GM21619 (cell line): Measurements from ENCODE around the gene ANO3.
A peak's percentile ranks its signal among the peaks of the same experiment; 100 is the strongest.
"Not testable (repeated sequence)": the region's sequence is repeated elsewhere in the genome, so short reads cannot be mapped to it uniquely, and the experiment has no call there.

Source experiments
- ATAC-seq: cut with Tn5 transposase; IDR thresholded peaks from one replicate; pipeline ENCODE4 v1.9.1; 2021; ENCODE audit not compliant: unreplicated experiment

The ANO3 gene

DNA sequence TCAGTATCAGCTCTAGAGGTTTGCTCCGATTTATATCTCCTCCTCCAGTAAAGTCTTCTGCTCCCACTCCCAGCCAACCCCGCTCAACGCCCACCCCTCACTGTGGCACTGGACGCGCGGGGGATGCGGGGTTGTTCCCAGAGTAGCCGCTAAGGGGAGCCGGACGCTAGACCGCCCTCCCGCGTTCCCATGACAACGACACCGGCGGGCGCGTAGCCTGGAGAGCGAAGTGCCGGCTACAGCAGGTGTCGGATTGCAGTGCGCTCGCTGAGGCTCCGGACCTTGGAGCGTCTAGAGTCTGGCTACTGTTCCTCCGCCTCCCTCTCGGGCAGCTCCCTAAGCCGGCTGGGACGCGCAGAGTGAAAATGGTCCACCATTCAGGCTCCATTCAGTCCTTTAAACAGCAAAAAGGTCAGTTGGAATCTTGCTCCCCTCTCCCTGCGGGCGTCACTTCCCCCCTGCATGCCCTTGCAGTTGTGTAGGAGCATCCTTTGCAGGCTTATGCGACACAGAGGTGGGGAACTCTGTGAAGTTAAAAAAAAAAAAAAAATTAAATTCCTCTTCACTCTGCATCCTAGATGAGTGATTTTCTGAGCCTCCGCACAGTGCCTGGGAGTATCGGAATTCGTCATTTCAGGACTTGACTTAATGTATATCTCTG lies at the start of gene ANO3:
TSS of gene ANO3 (plus strand) at position 220 of the 661 bp plus-strand sequence. CDS start at position 366, 146 bp downstream.
- peak; percentile 98 for ATAC-seq

- ATAC-seq: no peak
Measured at GRCh38 chr11:26283852-26284408, 48.0 kb upstream of the ANO3 start.

- ATAC-seq: no peak
Measured at GRCh38 chr11:26285608-26286007, 46.3 kb upstream of the ANO3 start.

DNA sequence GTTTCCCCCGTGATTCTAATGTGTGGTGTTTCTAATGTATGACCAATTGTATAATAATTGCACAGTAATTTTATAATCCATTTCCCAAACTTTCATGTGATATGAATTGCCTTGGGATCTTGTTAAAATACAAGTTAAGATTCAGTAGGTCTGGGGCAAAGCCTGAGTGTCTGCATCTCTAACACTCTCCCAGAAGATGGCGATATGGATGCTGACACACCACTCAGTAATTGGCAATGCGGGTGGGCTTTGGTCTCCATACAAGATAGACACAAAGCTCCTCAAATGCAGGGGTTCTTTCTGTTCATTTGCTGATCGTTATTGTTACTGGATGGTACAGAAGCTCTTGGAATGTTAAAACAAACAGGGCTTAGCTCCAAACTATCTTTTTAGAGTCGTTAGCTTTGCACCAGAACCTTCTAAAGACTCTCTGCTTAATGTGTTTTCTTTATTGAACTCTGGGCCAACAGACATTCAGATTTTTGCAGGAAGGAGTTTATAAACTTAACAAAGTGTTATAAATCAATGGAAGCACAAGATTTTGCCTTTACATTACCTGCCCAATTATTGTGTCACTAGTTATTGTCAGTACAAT lies 45.4 kb upstream of the ANO3 start:
- no peak for ATAC-seq

DNA sequence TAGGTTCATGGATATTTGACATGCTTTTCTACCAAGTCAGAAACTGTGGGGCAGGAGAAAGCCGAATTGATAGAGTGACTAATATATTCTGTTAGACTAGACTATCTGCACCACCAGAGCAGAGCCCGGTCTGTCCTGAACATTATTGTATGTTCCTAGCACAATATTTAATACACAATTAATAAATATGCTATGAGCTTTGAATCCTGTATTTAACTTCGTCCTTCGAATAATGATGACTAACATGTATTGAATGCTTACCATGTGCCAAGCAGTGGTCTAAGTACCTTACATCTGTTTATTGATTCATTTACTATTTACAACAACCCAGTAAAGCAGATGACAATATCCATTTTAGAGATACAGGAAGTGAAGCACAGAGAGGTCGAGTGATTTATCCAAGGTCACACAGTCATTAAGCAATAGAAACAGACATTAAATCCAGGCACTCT lies 44.8 kb upstream of the ANO3 start:
- no peak for ATAC-seq

DNA sequence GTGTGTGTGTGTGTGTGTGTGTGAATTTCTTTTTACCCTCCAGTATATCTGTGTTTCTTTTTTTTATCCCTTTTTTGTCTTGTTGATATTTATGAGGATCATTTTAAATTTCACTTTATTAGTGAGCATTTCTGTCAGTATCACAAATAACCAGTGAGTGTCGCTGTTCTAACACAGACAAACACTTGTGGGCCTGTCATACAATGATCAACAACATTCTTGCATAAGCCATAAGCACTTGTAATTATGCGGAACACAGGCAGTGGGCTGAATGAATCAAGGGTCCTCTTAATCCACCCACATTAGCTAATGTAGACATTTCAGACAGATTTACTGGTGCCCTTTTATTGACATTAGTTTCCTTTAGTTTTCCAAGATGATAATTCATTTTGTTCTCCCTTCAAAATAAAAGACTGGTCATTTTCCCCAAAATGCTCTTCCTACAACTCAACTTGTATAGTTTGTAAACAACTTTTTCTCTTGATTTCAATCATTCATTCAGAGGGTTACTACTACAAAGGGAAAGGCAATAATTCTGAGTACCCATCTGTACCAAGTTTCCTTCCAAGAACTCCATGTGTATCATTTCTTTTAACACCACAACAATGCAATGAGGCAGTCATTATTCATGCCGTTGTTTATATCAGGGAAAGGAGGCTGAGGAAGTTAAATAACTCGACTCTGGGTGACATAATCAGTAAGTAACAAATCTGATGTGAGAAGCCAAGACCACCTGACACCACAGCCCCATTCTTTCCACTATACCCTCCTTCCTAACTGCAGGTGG lies 34.5 kb upstream of the ANO3 start:
- peak; percentile 90 for ATAC-seq

GRCh38 chr11:26316372-26316771 lies 15.6 kb upstream of the ANO3 start:
- ATAC-seq: not testable (repeated sequence)

GRCh38 chr11:26319906-26320305 lies 12.0 kb upstream of the ANO3 start:
- ATAC-seq: no peak

- ATAC-seq: no peak
Measured at GRCh38 chr11:26321516-26321915, 10.4 kb upstream of the ANO3 start.

DNA sequence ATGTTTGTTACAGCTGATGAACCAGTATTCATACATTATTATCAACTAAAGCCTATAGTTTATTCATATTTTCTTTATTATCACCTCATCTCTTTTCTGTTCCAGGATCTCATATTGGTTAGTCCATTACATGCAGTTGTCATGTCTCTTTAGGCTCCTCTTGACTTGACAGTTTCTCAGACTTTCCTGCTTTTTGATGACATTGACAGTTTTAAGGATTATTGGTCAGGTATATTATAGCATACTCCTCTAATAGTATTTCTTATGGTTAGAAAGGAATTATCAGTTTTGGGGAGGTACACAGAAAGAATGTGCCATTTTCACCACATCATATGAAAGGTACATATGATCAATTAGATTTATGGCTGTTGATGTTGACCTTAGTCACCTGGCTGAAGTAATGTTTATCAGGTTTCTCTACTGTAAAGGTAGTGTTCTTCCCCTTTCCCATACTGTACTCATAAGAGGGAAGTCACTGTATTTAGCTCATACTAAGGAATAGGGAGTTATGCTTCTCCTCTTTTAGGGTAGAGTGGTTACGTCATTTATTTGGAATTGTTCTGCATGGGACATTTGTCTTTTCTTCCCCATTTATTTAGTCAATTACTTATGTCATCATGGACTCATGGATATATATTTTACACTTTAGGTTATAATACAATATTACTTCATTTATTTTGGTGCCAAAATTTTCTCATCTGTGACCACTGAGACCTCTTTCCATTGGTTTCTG lies 9.4 kb upstream of the ANO3 start:
- no peak for ATAC-seq

DNA sequence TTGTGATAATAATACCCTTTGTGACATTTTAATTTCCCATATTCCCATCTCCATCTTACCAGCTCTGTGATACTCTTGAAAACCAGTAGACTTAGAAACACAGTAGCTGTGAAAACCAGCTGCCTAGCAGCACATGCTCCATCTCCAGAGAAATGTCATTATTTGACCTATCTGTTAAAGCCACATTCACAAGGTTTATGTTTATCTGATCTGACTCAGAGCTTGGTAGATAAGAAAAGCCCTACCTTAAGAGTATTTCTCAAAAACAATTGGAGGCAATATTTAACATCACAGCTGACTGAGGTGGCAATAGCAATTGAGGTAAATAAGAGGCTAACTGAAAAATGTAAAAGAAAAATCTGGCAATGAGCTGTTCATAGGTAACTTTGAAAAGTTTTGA lies 8.1 kb upstream of the ANO3 start:
- ATAC-seq: no peak

GRCh38 chr11:26324270-26324669 lies 7.7 kb upstream of the ANO3 start:
- no peak for ATAC-seq

DNA sequence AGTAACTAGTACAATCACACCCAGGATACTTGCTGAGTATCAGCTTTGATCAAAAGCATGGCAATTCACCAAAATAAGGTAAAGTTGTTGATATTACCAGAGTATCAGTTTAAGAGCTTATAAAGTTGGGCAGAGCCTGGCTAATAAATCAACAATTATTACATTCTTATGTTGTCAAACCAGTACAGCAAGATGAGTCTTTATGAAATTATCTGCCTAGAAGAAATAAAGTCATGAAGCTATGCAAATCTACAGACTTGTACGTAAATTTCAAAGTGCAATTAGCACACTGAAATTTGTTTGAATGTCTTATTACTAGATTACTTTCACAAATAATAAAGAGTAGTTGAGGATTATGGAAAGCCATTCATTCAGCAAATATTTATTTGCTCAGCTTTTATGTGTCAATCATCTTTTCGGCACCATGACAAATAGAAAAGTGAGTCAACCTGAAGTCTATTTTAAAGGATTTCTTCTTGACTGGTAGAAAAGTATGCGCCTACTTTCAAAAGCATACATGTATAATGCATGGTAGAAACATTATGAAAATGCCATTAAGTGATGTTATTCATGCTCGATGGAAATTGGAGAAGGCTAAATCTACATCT lies 5.0 kb upstream of the ANO3 start:
- ATAC-seq: no peak

DNA sequence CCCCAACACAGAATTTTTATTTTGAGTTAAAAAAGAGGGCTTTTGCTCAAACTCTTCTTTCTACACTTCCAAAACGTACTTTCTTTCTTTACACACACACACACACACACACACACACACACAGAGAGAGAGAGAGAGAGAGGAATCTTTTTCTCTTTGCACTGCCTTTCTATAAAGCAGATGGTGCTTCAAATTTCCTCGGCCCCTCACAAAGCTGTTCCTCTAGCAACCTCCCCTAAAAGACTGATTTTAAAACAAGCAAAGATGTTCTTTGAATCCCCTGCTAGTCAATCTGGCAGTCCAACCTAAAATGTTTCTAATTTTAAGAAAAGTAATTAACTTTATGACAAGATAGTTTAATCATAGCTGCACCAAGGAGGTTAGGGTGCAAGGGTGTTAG lies 2.7 kb upstream of the ANO3 start:
- ATAC-seq: no peak

DNA sequence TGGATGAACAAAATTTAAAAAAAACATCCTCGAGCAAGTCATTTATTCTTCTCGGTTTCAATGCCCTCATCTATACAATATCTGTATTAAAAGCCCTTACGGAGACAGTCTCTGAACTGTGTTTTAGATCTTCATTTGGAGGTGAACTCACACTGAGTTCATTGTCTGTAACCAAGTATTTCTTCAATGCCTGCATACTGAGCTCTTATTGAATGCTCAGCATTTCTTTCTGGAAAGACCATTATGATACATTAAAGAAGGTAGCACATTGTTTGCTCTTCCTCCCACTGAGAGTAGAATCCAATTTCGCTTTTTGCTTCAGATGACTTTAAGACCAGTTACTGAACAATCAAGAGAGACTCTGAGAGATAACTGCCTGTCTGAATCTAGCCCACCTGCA lies 1.7 kb upstream of the ANO3 start:
- ATAC-seq: no peak

DNA sequence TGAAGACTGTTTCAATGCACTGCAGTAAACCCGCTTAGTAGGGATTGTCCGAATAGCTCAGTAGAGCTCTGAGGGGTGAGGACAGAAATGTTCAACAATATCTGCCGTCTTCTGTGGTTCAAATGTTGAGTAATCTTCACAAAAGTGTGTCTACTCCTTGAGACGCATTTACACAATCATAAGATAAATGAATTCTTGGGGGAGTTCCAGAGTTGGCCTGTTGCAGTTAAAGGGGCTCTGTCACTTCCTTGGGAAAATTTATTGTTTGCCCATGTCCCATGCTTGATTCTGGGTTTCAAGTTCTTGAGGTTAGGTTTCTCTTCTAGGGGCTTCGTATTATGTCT lies 614 bp downstream of the ANO3 start:
- no peak for ATAC-seq

DNA sequence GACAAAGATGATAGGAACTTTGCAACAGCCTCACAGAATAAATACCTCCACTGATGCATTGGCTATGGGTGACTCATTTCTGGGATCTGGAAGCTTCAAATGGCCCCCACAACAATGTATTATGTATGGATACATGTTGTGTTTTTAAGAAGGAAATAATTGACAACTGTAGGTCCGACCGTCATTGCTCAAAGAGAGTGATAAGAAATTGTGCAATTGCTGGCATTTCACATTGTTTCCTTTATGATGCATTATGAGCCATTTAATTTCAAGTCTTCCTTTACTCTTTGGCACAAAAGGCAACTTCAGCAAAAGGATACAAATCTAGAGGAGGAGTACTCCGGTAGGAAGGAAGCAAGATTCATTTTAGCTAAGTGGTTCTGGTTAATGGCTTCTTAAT lies 2.0 kb downstream of the ANO3 start:
- no peak for ATAC-seq

DNA sequence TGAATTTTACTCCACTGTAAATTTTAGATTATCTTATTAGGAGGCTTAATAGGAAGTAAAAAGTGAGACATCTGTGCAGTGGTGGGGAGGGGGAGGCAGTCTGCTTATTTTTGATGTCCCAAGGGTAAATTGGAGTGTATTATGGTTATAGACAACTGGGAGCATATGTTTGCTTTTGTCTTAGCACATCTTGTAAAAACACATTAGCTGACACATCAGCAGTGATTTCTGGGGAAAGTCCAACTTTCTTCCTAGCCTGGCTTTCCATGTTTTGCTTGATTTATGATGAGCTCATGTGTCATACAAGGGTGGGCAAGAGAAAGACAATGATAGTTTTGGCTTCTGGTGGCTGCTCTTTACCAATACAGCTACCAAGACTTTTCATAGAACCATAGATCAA lies 4.0 kb downstream of the ANO3 start:
- no peak for ATAC-seq

DNA sequence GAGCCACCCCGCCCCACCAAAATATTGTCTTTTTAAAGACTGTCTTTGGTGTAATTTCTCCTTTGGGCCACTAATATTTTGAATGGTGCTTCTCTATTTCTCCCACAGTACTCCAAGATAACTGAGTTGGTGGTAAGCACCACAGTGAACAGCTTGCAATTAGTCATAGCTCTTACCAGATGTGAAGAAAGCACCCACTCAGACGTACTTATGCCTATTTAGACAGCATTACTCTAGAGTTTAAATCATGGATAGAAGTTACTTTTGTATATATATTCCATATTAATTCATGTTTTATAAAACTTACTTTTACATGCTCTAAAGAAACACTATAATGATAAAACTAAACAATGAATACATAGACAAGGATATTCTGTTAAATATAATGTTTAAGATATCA lies 12.7 kb downstream of the ANO3 start:
- ATAC-seq: no peak

DNA sequence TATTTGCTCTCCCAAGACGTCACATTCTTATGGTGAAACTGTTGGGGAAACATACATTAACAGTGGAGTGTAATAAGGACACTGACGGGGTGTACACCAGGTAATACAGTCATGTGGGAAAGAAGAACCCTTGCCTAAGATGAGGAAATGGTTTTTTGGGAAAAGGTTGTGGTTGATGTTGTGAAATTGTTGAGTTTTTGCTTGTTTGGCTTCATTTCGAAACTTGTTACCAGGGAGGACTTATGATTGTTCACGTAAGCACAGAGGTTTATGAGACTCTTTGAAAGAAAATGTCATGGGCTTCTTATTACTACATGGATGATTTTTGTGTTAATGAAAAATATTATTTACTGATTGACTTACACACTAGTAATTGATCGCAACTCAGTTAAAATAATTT lies 16.8 kb downstream of the ANO3 start:
- ATAC-seq: no peak

GRCh38 chr11:26350002-26350401 lies 18.1 kb downstream of the ANO3 start:
- ATAC-seq: no peak
